HCT116 (cell line): ENCODE measurements around the gene CHPT1.

Experiments
- CBX3 ChIP-seq: IDR thresholded peaks from 2 replicates; pipeline ENCODE4 v1.6.1; 2012; ENCODE audit warnings: low read depth
- CTCF ChIP-seq, 3 experiments: fragments of 200-600 bp in 1 of 3; sonication (generic) in 1 of 3; IDR thresholded peaks in 2 of 3; conservative IDR thresholded peaks in 1 of 3; 2 replicates each; pipeline ENCODE4 v1.5.1; 2012 to 2017; ENCODE audit warnings: low read depth in 2 of 3, low read length in 2 of 3, antibody characterized with exemption in 1 of 3, borderline replicate concordance in 1 of 3, control low read depth in 1 of 3, mild to moderate bottlenecking in 1 of 3, mixed read lengths in 1 of 3, mixed run types in 1 of 3, moderate library complexity in 1 of 3; ENCODE audit not compliant: insufficient read depth in 1 of 3
- EZH2 ChIP-seq: fragments of 200-600 bp; sonication (generic); IDR thresholded peaks from 2 replicates; pipeline ENCODE4 v1.6.1; 2017; ENCODE audit warnings: antibody characterized with exemption, mixed run types
- POLR2A ChIP-seq: IDR thresholded peaks from 2 replicates; pipeline ENCODE4 v1.7.0; 2011; ENCODE audit warnings: borderline replicate concordance; ENCODE audit not compliant: insufficient read depth, insufficient read length; ENCODE audit errors: extremely low read depth
- POLR2AphosphoS5 ChIP-seq: IDR thresholded peaks from 2 replicates; pipeline ENCODE4 v1.6.1; 2011; ENCODE audit warnings: mild to moderate bottlenecking, low read depth, low read length, moderate library complexity
- REST ChIP-seq: IDR thresholded peaks from 2 replicates; pipeline ENCODE4 v1.6.1; 2012; ENCODE audit warnings: low read depth
- ZFX ChIP-seq: fragments of 450-650 bp; IDR thresholded peaks from 2 replicates; pipeline ENCODE4 v1.6.1; 2017
- ZNF274 ChIP-seq: fragments of 200-500 bp; sonication (Bioruptor generic); IDR thresholded peaks from 2 replicates; pipeline ENCODE4 v1.6.1; 2014; ENCODE audit warnings: mild to moderate bottlenecking, low read depth, low read length, inconsistent platforms

GRCh38 chr12:101671833-101672232 lies 25.6 kb upstream of the CHPT1 start:
- no peak for TF ChIP-seq EZH2
- TF ChIP-seq CTCF (IDR thresholded peaks at IDR 0.05 in 2 of 3, conservative IDR thresholded peaks at IDR 0.05 in 1 of 3; ENCODE audit: borderline replicate concordance in 1 of 3, insufficient read depth in 1 of 3, low read depth in 2 of 3, low read length in 2 of 3), result no peak
- no peak for TF ChIP-seq REST
- no peak for TF ChIP-seq POLR2AphosphoS5
- TF ChIP-seq CBX3, result no peak
- TF ChIP-seq ZFX, result no peak
- TF ChIP-seq POLR2A, result no peak
- no peak for TF ChIP-seq ZNF274
